HepG2 (cell line): Measurements from ENCODE around the gene MEAF6. TPM values are rescaled to one million over a fixed set of nuclear protein-coding genes. Genes with fewer than 3 reads are reported as not detected.
A peak's percentile ranks its signal among the peaks of the same experiment; 100 is the strongest.

ENCODE experiments used
- AKNA ChIP-seq: sonication (generic); formaldehyde crosslinking; IDR thresholded peaks from 2 replicates; pipeline ENCODE4 v1.4.0; 2020; ENCODE audit warnings: missing genetic modification reagents, borderline replicate concordance
- ETV5 ChIP-seq: IDR thresholded peaks from 2 replicates; pipeline ENCODE4 v1.6.1; 2018; ENCODE audit warnings: missing biosample characterization, missing genetic modification reagents, inconsistent platforms, borderline replicate concordance
- GZF1 ChIP-seq: sonication (generic); formaldehyde crosslinking; IDR thresholded peaks from 2 replicates; pipeline ENCODE4 v1.5.1; 2020; ENCODE audit warnings: mild to moderate bottlenecking, missing genetic modification reagents
- HOXA5 ChIP-seq: sonication (generic); formaldehyde crosslinking; IDR thresholded peaks from 2 replicates; pipeline ENCODE4 v1.4.0; 2020; ENCODE audit warnings: missing genetic modification reagents
- KDM4B ChIP-seq: sonication (generic); formaldehyde crosslinking; IDR thresholded peaks from 2 replicates; pipeline ENCODE4 v1.4.0; 2020; ENCODE audit warnings: missing genetic modification reagents
- NPAS2 ChIP-seq: sonication (generic); formaldehyde crosslinking; IDR thresholded peaks from 2 replicates; pipeline ENCODE4 v1.8.0; 2022; ENCODE audit warnings: mild to moderate bottlenecking, missing genetic modification reagents, borderline replicate concordance
- ZBTB2 ChIP-seq: sonication (generic); formaldehyde crosslinking; IDR thresholded peaks from 2 replicates; pipeline ENCODE4 v1.8.0; 2022; ENCODE audit warnings: low read depth, missing genetic modification reagents
- ZHX2 ChIP-seq, 2 experiments: sonication (generic) in 1 of 2; formaldehyde crosslinking in 1 of 2; IDR thresholded peaks; 2 replicates each; pipeline versions ENCODE4 v1.6.1 to v1.9.0; 2014 to 2022; ENCODE audit warnings: antibody characterized with exemption in 1 of 2, borderline replicate concordance in 1 of 2, inconsistent platforms in 1 of 2, low read depth in 1 of 2, missing genetic modification reagents in 1 of 2
- ZMAT5 ChIP-seq: sonication (generic); formaldehyde crosslinking; IDR thresholded peaks from 2 replicates; pipeline ENCODE4 v1.5.0; 2020; ENCODE audit warnings: mild to moderate bottlenecking, low read depth, missing genetic modification reagents, borderline replicate concordance
- ZNF18 ChIP-seq: sonication (generic); formaldehyde crosslinking; IDR thresholded peaks from 2 replicates; pipeline ENCODE4 v1.8.0; 2022; ENCODE audit warnings: mild to moderate bottlenecking, missing genetic modification reagents; ENCODE audit not compliant: insufficient replicate concordance
- ZNF225 ChIP-seq: sonication (generic); formaldehyde crosslinking; IDR thresholded peaks from 2 replicates; pipeline ENCODE4 v1.4.0; 2020; ENCODE audit warnings: mild to moderate bottlenecking, missing genetic modification reagents
- ZNF713 ChIP-seq: sonication (generic); formaldehyde crosslinking; IDR thresholded peaks from 2 replicates; pipeline ENCODE4 v1.4.0; 2020; ENCODE audit warnings: mild to moderate bottlenecking, missing genetic modification reagents
- ZSCAN9 ChIP-seq: IDR thresholded peaks from 2 replicates; pipeline ENCODE4 v1.6.1; 2016; ENCODE audit warnings: borderline replicate concordance
- polyA plus RNA-seq, 8 experiments: library from polyadenylated mRNA; depleted of rRNA in 3 of 8; stranded (reverse) in 7 of 8; unstranded in 1 of 8; fragments of >200 nt; fragmentation: Illumina TruSeq in 4 of 8; extraction: Trizol in 4 of 8; gene quantifications; 2 replicates each; pipeline versions ENCODE4 v1.2.1 to v1.2.3, GENCODE V29; 2011 to 2016; ENCODE audit warnings: low read depth in 4 of 8, missing spikeins in 1 of 8, mixed read lengths in 1 of 8; ENCODE audit not compliant: insufficient read depth in 1 of 8
- total RNA-seq, 5 experiments: library from RNA; depleted of rRNA; stranded (reverse); fragments of >200 nt; fragmentation: Illumina TruSeq; extraction: Trizol; gene quantifications; 2 replicates each; pipeline ENCODE4 v1.2.3, GENCODE V29; 2016; ENCODE audit warnings: low read depth in 1 of 5

MEAF6 gene
- total and polyA plus RNA-seq, 2 of the 13 experiments (the other 11 are each of a cell fraction or from before 2014, with no cell fraction given) = 29.5 to 45.6 TPM

GRCh38 chr1:37474046-37474696 is 40.4 kb downstream of the MEAF6 start, which contains the start of gene ZC3H12A (continued):
- TF ChIP-seq ZNF225 (no peak), GZF1 (no peak), KDM4B (CRISPR knock-in tag) (no peak), ZSCAN9 (no peak), HOXA5 (CRISPR knock-in tag) (peak; percentile 53; the same call in 1 of the 2 replicates), ZNF713 (CRISPR knock-in tag) (no peak), ETV5 (no peak), NPAS2 (no peak), AKNA (no peak), ZMAT5 (CRISPR knock-in tag) (no peak; the same call in 1 of the 2 replicates), ZNF18 (CRISPR knock-in tag) (no peak), ZBTB2 (0 out of 2 replicates have a peak, but pooled peaks have one; percentile 68), ZHX2 (IDR thresholded peaks at IDR 0.05; ENCODE audit: low read depth) (no peak), ZHX2 (CRISPR knock-in tag; IDR thresholded peaks at IDR 0.05; ENCODE audit: borderline replicate concordance) (no peak)
